ENCODE measurements around the gene FASN. TPM values are rescaled to one million over a fixed set of nuclear protein-coding genes. Genes with fewer than 3 reads are reported as not detected.
A peak's percentile ranks its signal among the peaks of the same experiment; 100 is the strongest.

FASN gene
- total and polyA plus RNA-seq, 2 of the 13 experiments (the other 11 are each of a cell fraction or from before 2014, with no cell fraction given): 51.7 to 101 TPM

DNA sequence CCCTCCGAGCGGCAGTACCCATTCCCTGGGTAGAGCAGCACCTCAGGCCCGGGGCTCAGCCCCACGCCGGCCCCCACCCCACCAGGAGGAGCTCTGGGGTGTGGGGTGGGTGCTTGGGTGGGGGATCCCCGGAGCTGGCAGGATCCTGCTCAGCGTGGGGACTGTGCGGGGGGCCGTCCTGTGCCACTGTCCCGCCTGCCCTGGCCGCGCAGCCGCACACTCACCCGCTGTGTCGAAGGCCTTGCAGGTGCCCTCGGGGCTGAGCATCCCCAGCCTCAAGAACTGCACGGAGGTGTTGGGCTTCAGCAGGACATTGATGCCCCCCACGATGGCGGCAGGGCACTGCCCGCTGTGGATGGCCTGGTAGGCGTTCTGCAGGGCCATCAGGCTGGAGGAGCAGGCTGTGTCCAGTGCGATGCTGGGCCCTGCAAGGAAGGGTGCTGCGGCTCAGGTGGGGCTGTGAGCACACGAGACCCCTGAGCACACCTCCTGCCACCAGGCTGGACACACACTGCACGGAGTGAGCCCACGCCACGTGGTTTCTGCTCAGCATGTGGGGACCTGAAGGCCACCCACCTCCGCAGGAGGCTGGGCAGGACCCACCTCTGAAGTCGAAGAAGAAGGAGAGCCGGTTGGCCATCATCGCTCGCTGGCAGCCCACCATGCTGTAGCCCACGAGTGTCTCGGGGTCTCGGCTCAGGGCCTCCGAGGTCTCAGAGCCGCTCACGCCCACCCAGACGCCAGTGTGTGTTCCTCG lies 4.9 kb downstream of the FASN start (continued):
- TF ChIP-seq CTCF (CRISPR knock-in tag; IDR thresholded peaks at IDR 0.05): 0 out of 2 replicates have a peak, but pooled peaks have one; percentile 2
- TF ChIP-seq HBP1 (CRISPR knock-in tag; IDR thresholded peaks at IDR 0.05; ENCODE audit: low read depth): no peak
- no peak for TF ChIP-seq TGIF2 (CRISPR knock-in tag; IDR thresholded peaks at IDR 0.05)
- 0 out of 2 replicates have a peak, but pooled peaks have one; percentile 46 for TF ChIP-seq AKAP8 (CRISPR knock-in tag; IDR thresholded peaks at IDR 0.05)
- TF ChIP-seq SP2 (CRISPR knock-in tag; IDR thresholded peaks at IDR 0.05): peak; percentile 33; the same call in 1 of the 2 replicates
- TF ChIP-seq, protein P1, sequence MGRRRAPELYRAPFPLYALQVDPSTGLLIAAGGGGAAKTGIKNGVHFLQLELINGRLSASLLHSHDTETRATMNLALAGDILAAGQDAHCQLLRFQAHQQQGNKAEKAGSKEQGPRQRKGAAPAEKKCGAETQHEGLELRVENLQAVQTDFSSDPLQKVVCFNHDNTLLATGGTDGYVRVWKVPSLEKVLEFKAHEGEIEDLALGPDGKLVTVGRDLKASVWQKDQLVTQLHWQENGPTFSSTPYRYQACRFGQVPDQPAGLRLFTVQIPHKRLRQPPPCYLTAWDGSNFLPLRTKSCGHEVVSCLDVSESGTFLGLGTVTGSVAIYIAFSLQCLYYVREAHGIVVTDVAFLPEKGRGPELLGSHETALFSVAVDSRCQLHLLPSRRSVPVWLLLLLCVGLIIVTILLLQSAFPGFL (CRISPR knock-in tag; IDR thresholded peaks at IDR 0.05): no peak
- no peak for TF ChIP-seq ATF1 (CRISPR knock-in tag; IDR thresholded peaks at IDR 0.05)
- peak; percentile 14 for TF ChIP-seq RBM39 (IDR thresholded peaks at IDR 0.05; ENCODE audit: low read depth, low read length, poor library complexity, severe bottlenecking)
- 0 out of 2 replicates have a peak, but pooled peaks have one; percentile 31 for TF ChIP-seq POLR2G (IDR thresholded peaks at IDR 0.05; ENCODE audit: low read depth, low read length)
- 0 out of 2 replicates have a peak, but pooled peaks have one; percentile 18 for TF ChIP-seq KDM3A (CRISPR knock-in tag; IDR thresholded peaks at IDR 0.05; ENCODE audit: low read depth)
- TF ChIP-seq AGO2 (optimal IDR thresholded peaks at IDR 0.05; ENCODE audit: low read depth, low read length): peak; percentile 91
- TF ChIP-seq DNMT1 (CRISPR knock-in tag; IDR thresholded peaks at IDR 0.05): 0 out of 2 replicates have a peak, but pooled peaks have one; percentile 42
- no peak for TF ChIP-seq NR1H2 (CRISPR knock-in tag; IDR thresholded peaks at IDR 0.05; ENCODE audit: borderline replicate concordance, low read depth)
- peak; percentile 17 for TF ChIP-seq HNRNPLL (IDR thresholded peaks at IDR 0.05; ENCODE audit: low read depth, low read length, poor library complexity, severe bottlenecking)
- TF ChIP-seq PCBP1 (IDR thresholded peaks at IDR 0.05; ENCODE audit: borderline replicate concordance, low read depth, low read length): 0 out of 2 replicates have a peak, but pooled peaks have one; percentile 41
- TF ChIP-seq FOXO4 (CRISPR knock-in tag; conservative IDR thresholded peaks at IDR 0.05): no peak
- TF ChIP-seq ZNF501 (CRISPR knock-in tag; IDR thresholded peaks at IDR 0.05): peak; percentile 34; the same call in 1 of the 2 replicates
- TF ChIP-seq HES4 (CRISPR knock-in tag; IDR thresholded peaks at IDR 0.05; ENCODE audit: borderline replicate concordance): 0 out of 2 replicates have a peak, but pooled peaks have one; percentile 84
- TF ChIP-seq ZNF264 (CRISPR knock-in tag; IDR thresholded peaks at IDR 0.05): no peak
- no peak for TF ChIP-seq ZKSCAN5 (CRISPR knock-in tag; IDR thresholded peaks at IDR 0.05)

Data from HepG2 (cell line).